ENCODE results near the gene OSBPL5.

DNA sequence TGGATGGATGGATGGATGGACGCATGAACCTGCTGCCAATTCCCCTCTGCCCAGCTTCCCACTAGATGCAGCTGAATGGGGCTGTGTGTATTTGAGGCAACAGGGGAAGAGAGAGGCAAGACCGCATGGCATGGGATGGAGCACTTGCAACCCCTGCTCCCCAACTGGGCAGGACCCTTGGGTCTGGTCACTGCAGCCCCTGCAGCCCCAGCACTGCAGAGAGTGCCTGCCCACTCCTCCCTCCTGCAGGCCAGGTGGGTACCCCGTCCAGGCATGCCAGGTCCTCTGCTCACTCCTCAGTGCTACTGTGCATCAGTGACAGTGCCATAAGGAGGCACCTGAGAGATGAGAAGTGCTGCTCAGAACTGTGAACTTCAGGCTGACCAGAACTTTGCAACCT, 40.3 kb downstream of the OSBPL5 start:
- no peak for TF ChIP-seq ZNF335 (tag by site-specific recombination; conservative IDR thresholded peaks at IDR 0.05)
- TF ChIP-seq ZNF223 (tag by site-specific recombination; IDR thresholded peaks at IDR 0.05) = no peak

Data from HEK293 (cell line).